HEK293 (cell line): Measurements from ENCODE around the gene PLEKHF1.

ENCODE experiments used
- CTCF ChIA-PET: fragments of 350-600 bp; formaldehyde crosslinking; extraction: SDS; loops from one replicate; lab custom pipeline; 2021; ENCODE audit warnings: antibody characterized with exemption; lab: Yijun Ruan, JAX
- POLR2A ChIA-PET: fragments of 300-600 bp; formaldehyde crosslinking; extraction: SDS; loops from one replicate; lab custom pipeline; 2020; ENCODE audit warnings: antibody characterized with exemption, inconsistent platforms; lab: Yijun Ruan, JAX
- H3K27ac ChIP-seq: fragments of 200-500 bp; sonication (Bioruptor generic); 2 replicates; pipeline ENCODE4 v1.5.1; 2014; ENCODE audit warnings: low read depth, low read length, control low read depth, inconsistent platforms; ENCODE audit errors: extremely low read depth
- H3K36me3 ChIP-seq, 2 experiments: fragments of 200-500 bp in 1 of 2; sonication (Bioruptor generic) in 1 of 2; 1 replicate in 1 of 2; 2 replicates in 1 of 2; pipeline ENCODE4 v1.5.1; 2014 to 2017; ENCODE audit warnings: inconsistent platforms in 2 of 2, low read length in 2 of 2; ENCODE audit not compliant: control insufficient read depth in 2 of 2, insufficient read depth in 1 of 2
- H3K4me1 ChIP-seq: fragments of 200-500 bp; sonication (Bioruptor generic); 2 replicates; pipeline ENCODE4 v1.5.1; 2014; ENCODE audit warnings: mild to moderate bottlenecking, low read length, inconsistent platforms; ENCODE audit not compliant: control insufficient read depth, insufficient read depth
- H3K4me3 ChIP-seq: 2 replicates; pipeline ENCODE4 v1.5.1; 2011; ENCODE audit warnings: low read depth, mild to moderate bottlenecking, control low read depth, low read length, moderate library complexity
- H3K9me3 ChIP-seq: fragments of 200-500 bp; sonication (Bioruptor generic); 2 replicates; pipeline ENCODE4 v1.5.1; 2014; ENCODE audit warnings: low read depth, low read length, inconsistent platforms; ENCODE audit not compliant: control insufficient read depth, insufficient read depth
- EGR2 ChIP-seq: fragments of 450-650 bp; formaldehyde crosslinking; IDR thresholded peaks from 2 replicates; pipeline ENCODE4 v1.5.1; 2016; ENCODE audit warnings: low read depth, missing biosample characterization, missing genetic modification characterization
- KLF16 ChIP-seq: fragments of 450-650 bp; formaldehyde crosslinking; IDR thresholded peaks from 2 replicates; pipeline ENCODE4 v1.5.1; 2017; ENCODE audit warnings: missing biosample characterization, missing genetic modification characterization
- OSR2 ChIP-seq: fragments of 450-650 bp; formaldehyde crosslinking; IDR thresholded peaks from 2 replicates; pipeline ENCODE4 v1.5.1; 2016; ENCODE audit warnings: missing biosample characterization, missing genetic modification characterization
- OVOL3 ChIP-seq: fragments of 450-650 bp; formaldehyde crosslinking; IDR thresholded peaks from 2 replicates; pipeline ENCODE4 v1.5.1; 2016; ENCODE audit warnings: missing biosample characterization, missing genetic modification characterization
- SETDB1 ChIP-seq: IDR thresholded peaks from one replicate; pipeline ENCODE4 v1.6.1; 2017; ENCODE audit warnings: mild to moderate bottlenecking, low read length, moderate library complexity, mixed read lengths; ENCODE audit not compliant: insufficient read length
- ZFHX2 ChIP-seq: fragments of 450-650 bp; formaldehyde crosslinking; conservative IDR thresholded peaks from 2 replicates; pipeline ENCODE4 v1.5.1; 2016; ENCODE audit warnings: missing biosample characterization, missing genetic modification characterization
- ZNF112 ChIP-seq: fragments of 450-650 bp; formaldehyde crosslinking; IDR thresholded peaks from 2 replicates; pipeline ENCODE4 v1.5.0; 2017; ENCODE audit warnings: missing biosample characterization, missing genetic modification characterization
- ZNF140 ChIP-seq: fragments of 450-650 bp; formaldehyde crosslinking; IDR thresholded peaks from 2 replicates; pipeline ENCODE4 v1.5.1; 2016; ENCODE audit warnings: missing biosample characterization, missing genetic modification characterization
- ZNF155 ChIP-seq: fragments of 450-650 bp; formaldehyde crosslinking; IDR thresholded peaks from 2 replicates; pipeline ENCODE4 v1.5.1; 2016; ENCODE audit warnings: missing biosample characterization, missing genetic modification characterization
- ZNF19 ChIP-seq: fragments of 450-650 bp; formaldehyde crosslinking; IDR thresholded peaks from 2 replicates; pipeline ENCODE4; 2016; ENCODE audit warnings: missing biosample characterization, missing genetic modification characterization, low read depth
- ZNF366 ChIP-seq: fragments of 450-650 bp; formaldehyde crosslinking; conservative IDR thresholded peaks from 2 replicates; pipeline ENCODE4 v1.5.1; 2016; ENCODE audit warnings: missing biosample characterization, missing genetic modification characterization
- ZNF433 ChIP-seq: fragments of 450-650 bp; formaldehyde crosslinking; IDR thresholded peaks from 2 replicates; pipeline ENCODE4 v1.5.1; 2016; ENCODE audit warnings: missing biosample characterization, missing genetic modification characterization, low read depth
- ZNF560 ChIP-seq: fragments of 450-650 bp; formaldehyde crosslinking; IDR thresholded peaks from 2 replicates; pipeline ENCODE4 v1.5.1; 2017; ENCODE audit warnings: missing biosample characterization, missing genetic modification characterization, borderline replicate concordance
- ZNF621 ChIP-seq: fragments of 450-650 bp; formaldehyde crosslinking; IDR thresholded peaks from 2 replicates; pipeline ENCODE4 v1.5.1; 2017; ENCODE audit warnings: missing biosample characterization, missing genetic modification characterization
- ZNF623 ChIP-seq: fragments of 450-650 bp; formaldehyde crosslinking; IDR thresholded peaks from 2 replicates; pipeline ENCODE4 v1.5.1; 2016; ENCODE audit warnings: missing biosample characterization, missing genetic modification characterization
- ZNF629 ChIP-seq: fragments of 450-650 bp; formaldehyde crosslinking; IDR thresholded peaks from 2 replicates; pipeline ENCODE4 v1.5.1; 2017; ENCODE audit warnings: missing biosample characterization, missing genetic modification characterization
- ZNF76 ChIP-seq: fragments of 450-650 bp; formaldehyde crosslinking; IDR thresholded peaks from 2 replicates; pipeline ENCODE4; 2016; ENCODE audit warnings: low read depth, missing biosample characterization, missing genetic modification characterization, borderline replicate concordance
- ZNF830 ChIP-seq: fragments of 450-650 bp; IDR thresholded peaks from 2 replicates; pipeline ENCODE4 v1.5.0; 2018; ENCODE audit warnings: missing biosample characterization, missing genetic modification characterization, low read depth, mild to moderate bottlenecking, moderate library complexity
- ZSCAN16 ChIP-seq: fragments of 450-650 bp; formaldehyde crosslinking; IDR thresholded peaks from 2 replicates; pipeline ENCODE4 v1.5.1; 2016; ENCODE audit warnings: missing biosample characterization, missing genetic modification characterization
- TF ChIP-seq, protein P1 (sequence below): fragments of 450-650 bp; formaldehyde crosslinking; IDR thresholded peaks from 2 replicates; pipeline ENCODE4 v1.5.1; 2017; ENCODE audit warnings: missing biosample characterization, missing genetic modification characterization
- TF ChIP-seq, protein P2 (sequence below): fragments of 450-650 bp; formaldehyde crosslinking; optimal IDR thresholded peaks from 2 replicates; pipeline ENCODE3; 2016; ENCODE audit warnings: missing biosample characterization, mild to moderate bottlenecking, missing genetic modification characterization
- TF ChIP-seq, protein P3 (sequence below): fragments of 450-650 bp; formaldehyde crosslinking; IDR thresholded peaks from 2 replicates; pipeline ENCODE4 v1.5.1; 2017; ENCODE audit warnings: missing biosample characterization, missing genetic modification characterization

PLEKHF1 gene

GRCh38 chr19:29634002-29634401, 31.3 kb upstream of the PLEKHF1 start:
- Histone ChIP-seq H3K9me3 (no peaks in the 10 kb centered on the region; the same call in 1 of the 2 replicates), H3K27ac (no peak overlapping the region), H3K4me1 (no peaks in the 10 kb centered on the region), H3K36me3 (no peaks in the 10 kb centered on the region), H3K4me3 (no peak overlapping the region)
- CTCF ChIA-PET = interaction anchor here (0.6 to 1.4 kb wide), 9 partner anchors 10 to 76 kb away, joined by 3 to 8 read pairs (median 3); no protein-coding TSS in a partner anchor
- TF ChIP-seq, protein P1, sequence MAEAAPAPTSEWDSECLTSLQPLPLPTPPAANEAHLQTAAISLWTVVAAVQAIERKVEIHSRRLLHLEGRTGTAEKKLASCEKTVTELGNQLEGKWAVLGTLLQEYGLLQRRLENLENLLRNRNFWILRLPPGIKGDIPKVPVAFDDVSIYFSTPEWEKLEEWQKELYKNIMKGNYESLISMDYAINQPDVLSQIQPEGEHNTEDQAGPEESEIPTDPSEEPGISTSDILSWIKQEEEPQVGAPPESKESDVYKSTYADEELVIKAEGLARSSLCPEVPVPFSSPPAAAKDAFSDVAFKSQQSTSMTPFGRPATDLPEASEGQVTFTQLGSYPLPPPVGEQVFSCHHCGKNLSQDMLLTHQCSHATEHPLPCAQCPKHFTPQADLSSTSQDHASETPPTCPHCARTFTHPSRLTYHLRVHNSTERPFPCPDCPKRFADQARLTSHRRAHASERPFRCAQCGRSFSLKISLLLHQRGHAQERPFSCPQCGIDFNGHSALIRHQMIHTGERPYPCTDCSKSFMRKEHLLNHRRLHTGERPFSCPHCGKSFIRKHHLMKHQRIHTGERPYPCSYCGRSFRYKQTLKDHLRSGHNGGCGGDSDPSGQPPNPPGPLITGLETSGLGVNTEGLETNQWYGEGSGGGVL (tag by site-specific recombination) = no peak
- no peak for TF ChIP-seq ZNF621
- TF ChIP-seq ZNF830 (tag by site-specific recombination) = no peak
- TF ChIP-seq OVOL3 (tag by site-specific recombination) = no peak
- no peak for TF ChIP-seq ZNF623 (tag by site-specific recombination)
- peak; percentile 19 for TF ChIP-seq SETDB1
- no peak for TF ChIP-seq ZNF433 (tag by site-specific recombination)
- 0 out of 2 replicates have a peak, but pooled peaks have one; percentile 24 for TF ChIP-seq KLF16 (tag by site-specific recombination)
- no peak for TF ChIP-seq ZNF155
- TF ChIP-seq, protein P2, sequence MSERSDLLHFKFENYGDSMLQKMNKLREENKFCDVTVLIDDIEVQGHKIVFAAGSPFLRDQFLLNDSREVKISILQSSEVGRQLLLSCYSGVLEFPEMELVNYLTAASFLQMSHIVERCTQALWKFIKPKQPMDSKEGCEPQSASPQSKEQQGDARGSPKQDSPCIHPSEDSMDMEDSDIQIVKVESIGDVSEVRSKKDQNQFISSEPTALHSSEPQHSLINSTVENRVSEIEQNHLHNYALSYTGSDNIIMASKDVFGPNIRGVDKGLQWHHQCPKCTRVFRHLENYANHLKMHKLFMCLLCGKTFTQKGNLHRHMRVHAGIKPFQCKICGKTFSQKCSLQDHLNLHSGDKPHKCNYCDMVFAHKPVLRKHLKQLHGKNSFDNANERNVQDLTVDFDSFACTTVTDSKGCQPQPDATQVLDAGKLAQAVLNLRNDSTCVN = no peak
- no peak for TF ChIP-seq ZNF112 (tag by site-specific recombination)
- no peak for TF ChIP-seq ZSCAN16 (tag by site-specific recombination)
- TF ChIP-seq ZFHX2 = no peak
- TF ChIP-seq ZNF140 (tag by site-specific recombination) = peak; percentile 100
- POLR2A ChIA-PET = interaction anchor here (2.3 kb wide), 1 partner anchor 28 kb away, joined by 9 read pairs; the partner anchor contains the start of gene POP4

- ChIA-PET POLR2A (interaction anchor here (2.3 kb wide), 1 partner anchor 29 kb away, joined by 9 read pairs; the partner anchor contains the start of gene POP4), CTCF (interaction anchor here (0.6 to 1.4 kb wide), 10 partner anchors 15 to 876 kb away, joined by 3 to 8 read pairs (median 3); no protein-coding TSS in a partner anchor)
- Histone ChIP-seq H3K27ac (no peak overlapping the region), H3K4me3 (no peak overlapping the region), H3K9me3 (no peaks in the 10 kb centered on the region; the same call in 1 of the 2 replicates), H3K36me3 (no peaks in the 10 kb centered on the region), H3K4me1 (no peaks in the 10 kb centered on the region)
- TF ChIP-seq, protein P3, sequence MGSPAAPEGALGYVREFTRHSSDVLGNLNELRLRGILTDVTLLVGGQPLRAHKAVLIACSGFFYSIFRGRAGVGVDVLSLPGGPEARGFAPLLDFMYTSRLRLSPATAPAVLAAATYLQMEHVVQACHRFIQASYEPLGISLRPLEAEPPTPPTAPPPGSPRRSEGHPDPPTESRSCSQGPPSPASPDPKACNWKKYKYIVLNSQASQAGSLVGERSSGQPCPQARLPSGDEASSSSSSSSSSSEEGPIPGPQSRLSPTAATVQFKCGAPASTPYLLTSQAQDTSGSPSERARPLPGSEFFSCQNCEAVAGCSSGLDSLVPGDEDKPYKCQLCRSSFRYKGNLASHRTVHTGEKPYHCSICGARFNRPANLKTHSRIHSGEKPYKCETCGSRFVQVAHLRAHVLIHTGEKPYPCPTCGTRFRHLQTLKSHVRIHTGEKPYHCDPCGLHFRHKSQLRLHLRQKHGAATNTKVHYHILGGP = no peak
- no peak for TF ChIP-seq ZNF366 (tag by site-specific recombination)
- no peak for TF ChIP-seq ZNF19 (tag by site-specific recombination)
These were observed 30.7 kb upstream of the PLEKHF1 start for GRCh38 chr19:29634423-29635130.

DNA sequence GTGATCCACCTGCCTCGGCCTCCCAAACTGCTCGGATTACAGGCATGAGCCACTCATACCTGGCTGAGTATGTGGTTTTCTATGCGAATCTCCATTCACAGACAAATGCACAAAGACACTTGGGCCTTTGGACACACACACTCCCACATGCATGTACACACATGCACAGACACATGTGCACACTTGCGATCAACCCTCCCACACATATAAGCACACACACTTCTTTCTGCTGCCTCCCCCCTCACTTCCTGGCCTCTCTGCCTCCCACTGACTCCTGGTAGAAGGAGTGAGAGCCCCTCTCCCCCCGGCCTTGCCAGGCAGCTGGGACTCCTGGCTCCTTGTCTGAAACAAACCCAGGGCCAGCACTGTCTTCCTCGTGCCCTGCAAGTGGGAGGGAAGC, 29.3 kb upstream of the PLEKHF1 start:
- POLR2A ChIA-PET = no interaction called here
- Histone ChIP-seq H3K9me3 (no peaks in the 10 kb centered on the region; the same call in 1 of the 2 replicates), H3K27ac (0 out of 2 replicates have a peak overlapping the region, but pooled peaks have one; percentile 24), H3K4me1 (no peaks in the 10 kb centered on the region), H3K36me3 (no peaks in the 10 kb centered on the region), H3K4me3 (no peak overlapping the region)
- CTCF ChIA-PET = interaction anchor here (0.7 kb wide), 1 partner anchor 1047 kb away, joined by 5 read pairs; no protein-coding TSS in a partner anchor
- TF ChIP-seq ZNF155 (no peak), ZNF76 (no peak), OSR2 (tag by site-specific recombination) (no peak), ZNF830 (tag by site-specific recombination) (no peak), ZNF629 (tag by site-specific recombination) (no peak), ZNF560 (tag by site-specific recombination) (no peak), EGR2 (tag by site-specific recombination) (peak; percentile 56), ZFHX2 (peak; percentile 84)
